DOHH2 (cell line): Measurements from ENCODE around the gene ATP8A2.

Experiments
- CTCF ChIP-seq: fragments of 200-600 bp; sonication (generic); IDR thresholded peaks from one replicate; pipeline ENCODE4 v1.5.1; 2014; ENCODE audit warnings: antibody characterized with exemption, mild to moderate bottlenecking, low read depth, low read length; ENCODE audit not compliant: poor library complexity, severe bottlenecking
- EZH2phosphoT487 ChIP-seq: fragments of 200-600 bp; sonication (generic); IDR thresholded peaks from 2 replicates; pipeline ENCODE4 v1.6.1; 2017; ENCODE audit warnings: borderline replicate concordance, mild to moderate bottlenecking, antibody characterized with exemption, low read length, moderate library complexity, mixed read lengths

GRCh38 chr13:25625414-25625813, 253.6 kb downstream of the ATP8A2 start:
- no peak for TF ChIP-seq CTCF
- TF ChIP-seq EZH2phosphoT487 = no peak
